ENCODE data around the gene FOXP3. TPM values are rescaled to one million over a fixed set of nuclear protein-coding genes. Genes with fewer than 3 reads are reported as not detected.

The FOXP3 gene
- total RNA-seq, 1 experiment from 2014 or later, result 0.68 TPM

DNA sequence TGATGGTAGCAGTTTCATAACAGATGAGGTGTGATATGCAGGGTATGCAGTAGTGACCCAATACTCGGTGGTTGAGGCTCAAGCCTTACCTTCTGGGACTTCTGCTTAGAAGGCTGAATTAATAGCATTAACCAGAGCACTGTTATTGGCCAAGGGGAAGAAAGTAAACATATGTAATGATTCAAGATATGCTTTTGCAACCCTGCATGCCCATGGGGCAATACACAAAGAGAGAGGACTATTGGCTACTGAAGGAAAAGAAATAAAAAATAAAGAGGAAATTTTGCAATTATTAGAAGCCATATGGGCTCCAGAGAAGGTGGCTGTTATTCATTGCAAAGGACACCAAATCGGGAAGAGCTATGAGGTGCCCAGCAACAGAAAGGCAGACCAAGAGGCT is 47.7 kb upstream of the FOXP3 start:
- Histone ChIP-seq H3K4me2 (ENCODE audit: insufficient read depth, insufficient read length, low read length) (no peak overlapping the region), H3K9me3 (ENCODE audit: control insufficient read depth, low read depth, low read length) (peaks cover 39% of the 10 kb centered on the region)

More for the DNA sequence above, 47.7 kb upstream of the FOXP3 start:
- H3K4me1 ChIP-seq (ENCODE audit: insufficient read depth, low read length), result peaks cover 4% of the 10 kb centered on the region; the same call in 1 of the 2 replicates
- H3K27ac ChIP-seq (ENCODE audit: insufficient read length, low read depth, low read length), result no peak overlapping the region
- no peak overlapping the region for H2BK20ac ChIP-seq (ENCODE audit: low read depth, low read length, poor library complexity, severe bottlenecking)
- no peak overlapping the region for H2BK5ac ChIP-seq (ENCODE audit: insufficient read length, low read length)
- no peak overlapping the region for H2AFZ ChIP-seq (ENCODE audit: low read length)
- TF ChIP-seq, protein P1, sequence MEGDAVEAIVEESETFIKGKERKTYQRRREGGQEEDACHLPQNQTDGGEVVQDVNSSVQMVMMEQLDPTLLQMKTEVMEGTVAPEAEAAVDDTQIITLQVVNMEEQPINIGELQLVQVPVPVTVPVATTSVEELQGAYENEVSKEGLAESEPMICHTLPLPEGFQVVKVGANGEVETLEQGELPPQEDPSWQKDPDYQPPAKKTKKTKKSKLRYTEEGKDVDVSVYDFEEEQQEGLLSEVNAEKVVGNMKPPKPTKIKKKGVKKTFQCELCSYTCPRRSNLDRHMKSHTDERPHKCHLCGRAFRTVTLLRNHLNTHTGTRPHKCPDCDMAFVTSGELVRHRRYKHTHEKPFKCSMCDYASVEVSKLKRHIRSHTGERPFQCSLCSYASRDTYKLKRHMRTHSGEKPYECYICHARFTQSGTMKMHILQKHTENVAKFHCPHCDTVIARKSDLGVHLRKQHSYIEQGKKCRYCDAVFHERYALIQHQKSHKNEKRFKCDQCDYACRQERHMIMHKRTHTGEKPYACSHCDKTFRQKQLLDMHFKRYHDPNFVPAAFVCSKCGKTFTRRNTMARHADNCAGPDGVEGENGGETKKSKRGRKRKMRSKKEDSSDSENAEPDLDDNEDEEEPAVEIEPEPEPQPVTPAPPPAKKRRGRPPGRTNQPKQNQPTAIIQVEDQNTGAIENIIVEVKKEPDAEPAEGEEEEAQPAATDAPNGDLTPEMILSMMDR (conservative IDR thresholded peaks at IDR 0.05), result no peak
- no peaks in the 10 kb centered on the region for H3K27me3 ChIP-seq (ENCODE audit: insufficient read depth, low read length)
- Mint-ChIP-seq H3K9me3 (peaks cover 67 to 76% of the 10 kb centered on the region in 2 experiments), H3K36me3 (ENCODE audit: insufficient read depth in 1 of 3, low read depth in 3 of 3) (peaks cover 0 to 10% (median 0%) of the 10 kb centered on the region in 3 experiments; a peak in 3 of 7 replicates), H3K4me1 (peaks cover 36 to 48% of the 10 kb centered on the region in 2 experiments), H3K27me3 (ENCODE audit: low read depth) (peaks cover 6% of the 10 kb centered on the region), H3K27ac (no peak overlapping the region), H3K4me3 (no peak overlapping the region)
- H3K23ac ChIP-seq (ENCODE audit: insufficient read length, low read depth, low read length), result no peak overlapping the region
- H3T11ph ChIP-seq (ENCODE audit: low read length), result no peak overlapping the region
- DNase-seq, result no peak
- no peak overlapping the region for H3K4ac ChIP-seq (ENCODE audit: low read depth, low read length)
- no peak overlapping the region for H2BK12ac ChIP-seq (ENCODE audit: insufficient read length, low read depth, low read length)
- H3K56ac ChIP-seq (ENCODE audit: insufficient read length, low read depth, low read length), result no peak overlapping the region
- no peak overlapping the region for H4K91ac ChIP-seq (ENCODE audit: insufficient read length, low read depth, low read length)
- H2BK15ac ChIP-seq (ENCODE audit: low read depth, low read length), result no peak overlapping the region
- H4K20me1 ChIP-seq (ENCODE audit: control insufficient read depth, insufficient read depth, insufficient read length), result no peaks in the 10 kb centered on the region
- no CpG with 5 or more reads among the region's 2 CpGs for WGBS (ENCODE audit: extremely low coverage, insufficient read length, low lambda C conversion rate)
- H2BK120ac ChIP-seq (ENCODE audit: low read depth, low read length, poor library complexity, severe bottlenecking), result no peak overlapping the region
- no peak overlapping the region for H3K14ac ChIP-seq (ENCODE audit: insufficient read depth, low read length)
- no peaks in the 10 kb centered on the region for H3K79me1 ChIP-seq (ENCODE audit: insufficient read depth, low read depth, low read length, poor library complexity, severe bottlenecking)
- no peak overlapping the region for H3K18ac ChIP-seq (ENCODE audit: insufficient read length, low read depth, low read length)
- no peak overlapping the region for H2AK5ac ChIP-seq (ENCODE audit: insufficient read length, low read length)
- no peaks in the 10 kb centered on the region for H3K23me2 ChIP-seq (ENCODE audit: insufficient read length, low read depth, low read length, poor library complexity, severe bottlenecking)
- H3K9ac ChIP-seq (ENCODE audit: extremely low read depth, insufficient read length, low read length), result no peak overlapping the region
- no peaks in the 10 kb centered on the region for H3K79me2 ChIP-seq (ENCODE audit: insufficient read depth, low read length)
- no peak overlapping the region for H4K8ac ChIP-seq (replicated peaks; ENCODE audit: insufficient read length, low read depth, low read length)
- H4K5ac ChIP-seq (ENCODE audit: insufficient read length, low read depth, low read length), result no peak overlapping the region
